WTC11 (cell line): ENCODE results near the gene GRAP2. TPM values are rescaled to one million over a fixed set of nuclear protein-coding genes. Genes with fewer than 3 reads are reported as not detected.

ENCODE experiments used
- ATAC-seq: fragments of 200-7000 bp; cut with Tn5 transposase; 2 replicates; pipeline ENCODE4 v1.10.0; 2021; ENCODE audit warnings: mild to moderate bottlenecking, moderate library complexity
- CTCF ChIA-PET: fragments of 300-600 bp; sonication (Branson Sonifier 250); formaldehyde crosslinking; loops from one replicate; lab custom pipeline; 2021; ENCODE audit warnings: antibody characterized with exemption; lab: Charles Lee
- POLR2A ChIA-PET: fragments of 350-600 bp; sonication (Branson Sonifier 250); formaldehyde crosslinking; loops from one replicate; lab custom pipeline; 2021; ENCODE audit warnings: antibody characterized with exemption; lab: Charles Lee
- DNase-seq: peaks from one replicate; pipeline ENCODE4 v3.0.0; 2021; ENCODE audit warnings: low spot score
- H3K27ac Mint-ChIP-seq: 2 replicates; pipeline ENCODE4 v1.8.0; 2021; ENCODE audit warnings: mixed read lengths
- H3K27me3 Mint-ChIP-seq: 2 replicates; pipeline ENCODE4 v1.8.0; 2021; ENCODE audit warnings: low read depth, mild to moderate bottlenecking, moderate library complexity, mixed read lengths
- H3K36me3 Mint-ChIP-seq: 2 replicates; pipeline ENCODE4 v1.8.0; 2021; ENCODE audit warnings: mixed read lengths
- H3K4me1 Mint-ChIP-seq: 2 replicates; pipeline ENCODE4 v1.8.0; 2022; ENCODE audit warnings: mixed read lengths
- H3K4me3 Mint-ChIP-seq: 2 replicates; pipeline ENCODE4 v1.8.0; 2021; ENCODE audit warnings: mild to moderate bottlenecking, moderate library complexity, mixed read lengths
- H3K9me3 Mint-ChIP-seq: 2 replicates; pipeline ENCODE4 v1.8.0; 2021; ENCODE audit warnings: mixed read lengths
- AFF4 ChIP-seq: sonication (generic); formaldehyde crosslinking; IDR thresholded peaks from 2 replicates; pipeline ENCODE4 v1.8.1; 2023; ENCODE audit warnings: mild to moderate bottlenecking, missing genetic modification reagents, borderline replicate concordance
- CBFB ChIP-seq: sonication (generic); formaldehyde crosslinking; IDR thresholded peaks from 2 replicates; pipeline ENCODE4 v1.8.1; 2022; ENCODE audit warnings: mild to moderate bottlenecking, low read depth, missing genetic modification reagents
- E2F4 ChIP-seq: sonication (generic); formaldehyde crosslinking; IDR thresholded peaks from 2 replicates; pipeline ENCODE4 v1.8.1; 2022; ENCODE audit warnings: low read depth, mild to moderate bottlenecking, moderate library complexity, missing genetic modification reagents, borderline replicate concordance
- FOXJ3 ChIP-seq: sonication (generic); formaldehyde crosslinking; IDR thresholded peaks from 2 replicates; pipeline ENCODE4 v1.9.0; 2021; ENCODE audit warnings: missing genetic modification reagents, mild to moderate bottlenecking, borderline replicate concordance
- JAZF1 ChIP-seq: fragments of 250-450 bp; sonication (Bioruptor Pico); IDR thresholded peaks from 2 replicates; pipeline ENCODE4 v1.9.0; 2021; ENCODE audit warnings: moderate library complexity, mild to moderate bottlenecking, inconsistent platforms
- JUN ChIP-seq: sonication (generic); formaldehyde crosslinking; IDR thresholded peaks from 2 replicates; pipeline ENCODE4 v1.8.0; 2023; ENCODE audit warnings: mild to moderate bottlenecking, missing genetic modification reagents
- MLX ChIP-seq: sonication (generic); formaldehyde crosslinking; IDR thresholded peaks from 2 replicates; pipeline ENCODE4 v1.8.1; 2023; ENCODE audit warnings: mild to moderate bottlenecking, missing genetic modification reagents, moderate library complexity
- MXD4 ChIP-seq: fragments of 250-450 bp; sonication (Bioruptor Pico); IDR thresholded peaks from 2 replicates; pipeline ENCODE4 v1.8.0; 2021; ENCODE audit warnings: mild to moderate bottlenecking, moderate library complexity, borderline replicate concordance
- NR2C2 ChIP-seq: sonication (generic); formaldehyde crosslinking; IDR thresholded peaks from 2 replicates; pipeline ENCODE4 v1.8.0; 2022; ENCODE audit warnings: mild to moderate bottlenecking, missing genetic modification reagents
- PRRX2 ChIP-seq: fragments of 250-450 bp; sonication (Bioruptor Pico); IDR thresholded peaks from 2 replicates; pipeline ENCODE4 v1.8.0; 2021; ENCODE audit warnings: mild to moderate bottlenecking
- SOX15 ChIP-seq: fragments of 250-450 bp; sonication (Bioruptor Pico); IDR thresholded peaks from 2 replicates; pipeline ENCODE4 v1.9.0; 2021; ENCODE audit warnings: mild to moderate bottlenecking
- total RNA-seq: library from RNA; stranded (reverse); gene quantifications from 3 replicates; pipeline ENCODE4 v1.2.3, GENCODE V29; 2021
- TF ChIP-seq, protein P1 (sequence below): sonication (generic); formaldehyde crosslinking; IDR thresholded peaks from 2 replicates; pipeline ENCODE4 v1.8.1; 2023; ENCODE audit warnings: mild to moderate bottlenecking, moderate library complexity, missing genetic modification reagents
- TF ChIP-seq, protein P2 (sequence below): fragments of 200-600 bp; IDR thresholded peaks from 2 replicates; pipeline ENCODE4 v1.8.0; 2022; ENCODE audit warnings: antibody characterized with exemption
- TF ChIP-seq, protein P3 (sequence below): sonication (generic); formaldehyde crosslinking; IDR thresholded peaks from 2 replicates; pipeline ENCODE4 v1.8.0; 2022; ENCODE audit warnings: mild to moderate bottlenecking, missing genetic modification reagents
- TF ChIP-seq, protein P4 (sequence below): sonication (generic); formaldehyde crosslinking; IDR thresholded peaks from 2 replicates; pipeline ENCODE4 v1.8.1; 2022; ENCODE audit warnings: mild to moderate bottlenecking, moderate library complexity, missing genetic modification reagents

GRAP2 gene
- total RNA-seq, 1 experiment from 2014 or later = 0.33 TPM

DNA sequence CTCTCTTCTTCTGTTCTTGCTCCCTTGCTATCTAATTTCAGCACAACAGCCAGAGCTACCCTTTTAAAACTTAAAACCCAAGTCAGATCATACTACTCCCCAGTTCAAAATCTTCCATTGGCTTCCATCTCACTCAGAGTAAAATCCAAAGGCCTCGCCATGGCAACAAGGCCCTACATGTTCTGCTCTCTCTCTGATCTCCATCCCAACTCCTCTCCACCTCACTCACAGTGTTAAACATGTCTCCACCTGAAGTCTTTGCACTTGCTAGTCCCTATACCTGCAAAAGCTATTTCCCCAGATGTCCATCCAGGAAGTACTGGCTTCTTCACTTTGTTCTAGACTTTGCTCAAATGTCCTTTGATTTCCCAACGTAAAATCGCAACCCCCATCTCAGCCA, 3.0 kb upstream of the GRAP2 start (continued):
- no peak for TF ChIP-seq PRRX2 (CRISPR knock-in tag)
- TF ChIP-seq NR2C2 (CRISPR knock-in tag) = no peak
- TF ChIP-seq E2F4 (CRISPR knock-in tag) = no peak
- TF ChIP-seq, protein P1, sequence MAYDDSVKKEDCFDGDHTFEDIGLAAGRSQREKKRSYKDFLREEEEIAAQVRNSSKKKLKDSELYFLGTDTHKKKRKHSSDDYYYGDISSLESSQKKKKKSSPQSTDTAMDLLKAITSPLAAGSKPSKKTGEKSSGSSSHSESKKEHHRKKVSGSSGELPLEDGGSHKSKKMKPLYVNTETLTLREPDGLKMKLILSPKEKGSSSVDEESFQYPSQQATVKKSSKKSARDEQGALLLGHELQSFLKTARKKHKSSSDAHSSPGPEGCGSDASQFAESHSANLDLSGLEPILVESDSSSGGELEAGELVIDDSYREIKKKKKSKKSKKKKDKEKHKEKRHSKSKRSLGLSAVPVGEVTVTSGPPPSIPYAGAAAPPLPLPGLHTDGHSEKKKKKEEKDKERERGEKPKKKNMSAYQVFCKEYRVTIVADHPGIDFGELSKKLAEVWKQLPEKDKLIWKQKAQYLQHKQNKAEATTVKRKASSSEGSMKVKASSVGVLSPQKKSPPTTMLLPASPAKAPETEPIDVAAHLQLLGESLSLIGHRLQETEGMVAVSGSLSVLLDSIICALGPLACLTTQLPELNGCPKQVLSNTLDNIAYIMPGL = no peak
- TF ChIP-seq JUN (CRISPR knock-in tag) = no peak
- TF ChIP-seq AFF4 (CRISPR knock-in tag) = no peak
- TF ChIP-seq, protein P2, sequence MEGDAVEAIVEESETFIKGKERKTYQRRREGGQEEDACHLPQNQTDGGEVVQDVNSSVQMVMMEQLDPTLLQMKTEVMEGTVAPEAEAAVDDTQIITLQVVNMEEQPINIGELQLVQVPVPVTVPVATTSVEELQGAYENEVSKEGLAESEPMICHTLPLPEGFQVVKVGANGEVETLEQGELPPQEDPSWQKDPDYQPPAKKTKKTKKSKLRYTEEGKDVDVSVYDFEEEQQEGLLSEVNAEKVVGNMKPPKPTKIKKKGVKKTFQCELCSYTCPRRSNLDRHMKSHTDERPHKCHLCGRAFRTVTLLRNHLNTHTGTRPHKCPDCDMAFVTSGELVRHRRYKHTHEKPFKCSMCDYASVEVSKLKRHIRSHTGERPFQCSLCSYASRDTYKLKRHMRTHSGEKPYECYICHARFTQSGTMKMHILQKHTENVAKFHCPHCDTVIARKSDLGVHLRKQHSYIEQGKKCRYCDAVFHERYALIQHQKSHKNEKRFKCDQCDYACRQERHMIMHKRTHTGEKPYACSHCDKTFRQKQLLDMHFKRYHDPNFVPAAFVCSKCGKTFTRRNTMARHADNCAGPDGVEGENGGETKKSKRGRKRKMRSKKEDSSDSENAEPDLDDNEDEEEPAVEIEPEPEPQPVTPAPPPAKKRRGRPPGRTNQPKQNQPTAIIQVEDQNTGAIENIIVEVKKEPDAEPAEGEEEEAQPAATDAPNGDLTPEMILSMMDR = no peak
- no peak for TF ChIP-seq MLX (CRISPR knock-in tag)
- TF ChIP-seq, all 79 proteins: peak for 0

DNA sequence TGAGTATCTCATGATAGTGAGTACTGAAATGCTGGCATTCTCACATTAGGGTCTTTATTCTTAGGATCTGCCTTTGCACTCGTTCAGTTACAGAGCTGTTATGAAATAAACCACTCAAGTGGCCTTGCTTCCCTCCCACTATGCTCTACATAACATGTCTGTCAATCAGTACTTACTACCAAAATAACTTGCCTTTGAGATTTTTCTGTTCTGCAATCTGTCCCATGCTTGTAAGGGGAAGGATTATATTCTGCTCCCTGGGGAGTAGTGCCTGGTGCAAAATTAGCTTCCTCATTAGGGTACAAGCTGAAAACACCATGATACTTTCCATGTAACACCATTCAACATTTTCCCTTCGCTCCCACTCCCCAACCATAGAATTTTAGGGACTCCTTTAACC, 1.9 kb upstream of the GRAP2 start:
- DNase-seq (no peak), ATAC-seq (no peak)
- Mint-ChIP-seq H3K9me3 (no peaks in the 10 kb centered on the region), H3K4me1 (no peaks in the 10 kb centered on the region), H3K27ac (no peak overlapping the region), H3K36me3 (no peaks in the 10 kb centered on the region), H3K27me3 (peaks cover 3% of the 10 kb centered on the region), H3K4me3 (no peak overlapping the region)
- ChIA-PET POLR2A (no interaction called here), CTCF (no interaction called here)
- no peak for TF ChIP-seq JAZF1 (CRISPR knock-in tag)
- TF ChIP-seq SOX15 (CRISPR knock-in tag) = no peak
- TF ChIP-seq, protein P3, sequence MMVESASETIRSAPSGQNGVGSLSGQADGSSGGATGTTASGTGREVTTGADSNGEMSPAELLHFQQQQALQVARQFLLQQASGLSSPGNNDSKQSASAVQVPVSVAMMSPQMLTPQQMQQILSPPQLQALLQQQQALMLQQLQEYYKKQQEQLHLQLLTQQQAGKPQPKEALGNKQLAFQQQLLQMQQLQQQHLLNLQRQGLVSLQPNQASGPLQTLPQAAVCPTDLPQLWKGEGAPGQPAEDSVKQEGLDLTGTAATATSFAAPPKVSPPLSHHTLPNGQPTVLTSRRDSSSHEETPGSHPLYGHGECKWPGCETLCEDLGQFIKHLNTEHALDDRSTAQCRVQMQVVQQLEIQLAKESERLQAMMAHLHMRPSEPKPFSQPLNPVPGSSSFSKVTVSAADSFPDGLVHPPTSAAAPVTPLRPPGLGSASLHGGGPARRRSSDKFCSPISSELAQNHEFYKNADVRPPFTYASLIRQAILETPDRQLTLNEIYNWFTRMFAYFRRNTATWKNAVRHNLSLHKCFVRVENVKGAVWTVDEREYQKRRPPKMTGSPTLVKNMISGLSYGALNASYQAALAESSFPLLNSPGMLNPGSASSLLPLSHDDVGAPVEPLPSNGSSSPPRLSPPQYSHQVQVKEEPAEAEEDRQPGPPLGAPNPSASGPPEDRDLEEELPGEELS (CRISPR knock-in tag) = no peak
- no peak for TF ChIP-seq MXD4 (CRISPR knock-in tag)
- TF ChIP-seq, protein P2 = no peak
- TF ChIP-seq, protein P4, sequence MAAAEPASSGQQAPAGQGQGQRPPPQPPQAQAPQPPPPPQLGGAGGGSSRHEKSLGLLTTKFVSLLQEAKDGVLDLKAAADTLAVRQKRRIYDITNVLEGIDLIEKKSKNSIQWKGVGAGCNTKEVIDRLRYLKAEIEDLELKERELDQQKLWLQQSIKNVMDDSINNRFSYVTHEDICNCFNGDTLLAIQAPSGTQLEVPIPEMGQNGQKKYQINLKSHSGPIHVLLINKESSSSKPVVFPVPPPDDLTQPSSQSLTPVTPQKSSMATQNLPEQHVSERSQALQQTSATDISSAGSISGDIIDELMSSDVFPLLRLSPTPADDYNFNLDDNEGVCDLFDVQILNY = no peak
- TF ChIP-seq FOXJ3 (CRISPR knock-in tag) = no peak
- no peak for TF ChIP-seq CBFB (CRISPR knock-in tag)
